HG03045 (cell line): ENCODE measurements around the gene PCDH15.

Experiments
- ATAC-seq: cut with Tn5 transposase; IDR thresholded peaks from one replicate; pipeline ENCODE4 v1.9.1; 2021; ENCODE audit warnings: mild to moderate bottlenecking, moderate library complexity; ENCODE audit not compliant: unreplicated experiment

Gene PCDH15

DNA sequence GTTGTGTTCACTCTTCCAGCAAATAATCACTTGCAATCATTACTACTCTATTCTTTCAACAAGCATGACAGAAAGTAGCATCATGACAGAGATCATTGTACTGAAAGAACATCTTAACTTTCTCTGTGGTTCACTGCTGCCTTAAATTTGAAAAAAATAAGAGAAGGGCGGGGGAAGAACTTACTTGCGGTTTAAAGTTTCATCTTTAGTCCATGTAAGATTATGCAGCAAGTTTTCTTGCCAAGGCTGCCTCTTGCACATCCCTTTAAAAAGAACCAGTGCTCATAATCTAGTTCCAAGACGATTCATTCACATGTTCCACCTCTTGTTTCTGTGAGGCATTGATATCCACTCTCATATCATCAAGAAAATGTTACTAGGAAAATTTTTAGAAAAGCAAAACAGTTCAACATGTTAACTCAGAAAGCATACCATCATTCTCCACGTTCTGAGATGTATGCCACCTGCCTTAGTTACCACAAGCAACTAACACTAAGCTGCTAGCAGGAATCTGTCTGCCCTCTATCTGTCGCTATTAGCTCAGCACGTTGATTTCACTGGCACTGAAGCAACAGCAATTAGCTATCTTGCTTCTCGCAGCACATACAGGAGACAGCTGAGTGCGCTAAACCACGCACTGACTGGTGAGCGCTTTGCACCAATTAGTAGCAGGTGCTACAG lies at the start of gene PCDH15:
PCDH15 (minus strand) TSS at position 491 of the 681 bp plus-strand sequence. CDS start 136,969 bp downstream, outside the sequence.
- no peak for ATAC-seq

DNA sequence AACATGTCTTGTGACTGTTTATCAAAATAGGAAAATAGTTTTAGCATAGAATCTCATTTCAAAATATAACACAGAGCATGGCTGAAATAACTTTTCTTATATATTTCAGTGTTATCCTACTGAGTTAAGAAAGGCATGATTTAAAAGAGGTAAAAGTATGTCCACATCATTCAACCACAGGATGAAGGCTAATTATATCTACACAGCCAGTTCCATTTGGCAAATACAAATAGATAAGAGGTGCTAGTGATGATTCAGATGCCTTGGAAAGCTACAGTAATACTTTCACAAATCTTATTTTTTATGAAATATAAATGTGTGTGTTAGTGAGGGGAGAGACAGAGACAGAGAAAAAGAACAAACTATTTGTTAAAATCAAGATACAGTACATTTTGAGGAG lies 42.9 kb upstream of the PCDH15 start:
- no peak for ATAC-seq

DNA sequence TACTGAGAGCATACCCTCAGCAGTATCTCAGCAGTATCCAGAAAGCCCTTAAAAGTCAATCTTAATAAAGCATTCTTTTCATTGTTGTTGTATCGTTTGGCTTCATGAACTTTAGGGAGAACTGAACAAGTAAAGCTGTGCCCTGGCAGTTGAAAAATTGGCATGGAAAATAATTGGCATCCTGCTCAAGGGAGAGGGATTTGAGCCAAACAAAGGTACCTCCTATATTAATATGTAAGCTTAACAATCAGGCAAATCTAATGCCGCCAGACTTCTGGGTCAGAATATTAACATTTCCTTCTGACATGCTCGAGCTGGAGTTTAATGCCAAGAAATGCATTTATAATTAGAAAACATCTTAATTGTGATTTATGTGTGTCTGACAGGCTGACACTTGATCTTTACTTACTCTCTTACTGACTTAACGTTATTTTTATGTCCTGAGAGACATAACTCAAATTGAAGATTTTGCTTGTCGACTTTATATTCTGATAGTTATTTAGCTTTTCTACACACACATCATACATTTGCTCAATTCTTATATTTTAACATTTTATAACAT lies 42.1 kb upstream of the PCDH15 start:
- no peak for ATAC-seq

DNA sequence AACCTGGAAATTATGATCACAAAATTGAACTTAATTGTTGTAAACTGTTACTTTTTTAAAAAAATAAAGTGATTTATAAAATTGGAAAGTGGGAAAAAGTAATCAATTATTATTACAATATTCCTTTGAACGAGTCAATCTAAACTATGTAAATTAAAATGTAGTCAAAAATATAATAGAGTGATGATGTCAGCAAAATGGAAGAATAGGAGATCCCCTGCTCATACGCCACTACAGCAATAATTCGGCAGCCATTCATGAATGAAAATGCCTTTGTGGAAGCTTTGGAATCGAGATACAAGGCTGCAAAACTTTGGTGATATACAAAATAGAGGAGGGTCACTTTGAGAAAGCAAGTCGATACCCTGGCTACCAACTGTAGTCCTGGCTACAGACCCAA lies 36.4 kb upstream of the PCDH15 start:
- ATAC-seq = no peak

DNA sequence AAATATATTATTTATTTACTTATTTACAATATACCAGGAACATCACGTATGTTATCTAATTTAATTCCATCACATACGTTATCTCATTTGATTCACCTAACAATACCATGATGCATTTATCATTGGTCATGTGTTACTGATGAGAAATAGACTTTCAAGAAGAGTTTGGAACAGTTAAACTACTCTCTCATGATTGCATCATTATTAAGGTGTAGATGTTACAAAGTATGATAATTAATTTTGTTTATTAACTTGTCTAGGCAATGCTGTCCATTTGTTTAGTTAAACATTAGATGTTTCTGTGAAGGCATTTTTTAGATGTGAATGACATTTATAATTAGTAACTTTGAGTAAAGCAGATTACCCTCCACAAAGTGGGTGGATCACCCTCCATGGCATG lies 32.0 kb upstream of the PCDH15 start:
- ATAC-seq = no peak

DNA sequence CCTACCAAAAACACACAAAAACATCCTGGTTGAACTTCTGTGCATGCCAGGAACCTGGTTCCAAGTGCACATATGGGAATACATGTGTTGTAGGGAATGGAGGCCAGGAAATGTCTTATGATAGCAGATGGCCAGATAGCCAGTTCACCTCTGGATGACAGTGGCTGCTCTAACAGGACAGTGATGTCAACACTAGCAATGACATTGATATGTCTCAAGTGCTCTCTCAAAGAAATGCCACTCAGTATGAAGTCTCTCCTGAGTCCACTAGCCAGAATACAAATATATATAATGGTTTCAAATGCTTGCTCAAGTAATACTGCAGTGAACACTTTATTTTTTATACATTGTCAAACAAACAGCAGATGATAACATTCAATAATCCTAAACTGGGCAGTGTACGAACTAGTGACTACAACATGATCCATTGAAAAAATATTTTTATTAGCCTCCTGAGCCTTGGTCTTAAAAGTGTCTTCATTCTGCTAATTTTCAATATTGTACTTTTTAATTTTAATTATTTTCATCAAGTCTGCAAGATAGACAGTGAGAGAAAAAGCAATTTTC lies 26.0 kb upstream of the PCDH15 start:
- no peak for ATAC-seq

DNA sequence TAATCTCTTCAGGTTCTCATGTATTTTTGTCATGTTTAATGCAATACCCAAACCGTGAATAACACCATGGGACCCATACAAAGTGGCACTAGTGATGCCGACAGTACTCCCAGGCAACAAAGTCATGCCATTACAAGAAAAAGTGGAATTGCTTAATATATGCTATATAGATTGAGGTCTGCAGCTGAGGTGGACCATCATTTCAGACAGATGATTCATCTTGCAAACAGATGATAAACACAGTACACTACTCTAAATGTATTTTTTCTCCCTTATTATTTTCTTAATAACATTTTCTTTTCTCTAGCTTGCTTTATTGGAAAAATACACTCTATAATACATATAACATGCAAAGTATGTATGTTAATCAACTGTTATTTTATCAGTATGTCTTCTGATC lies 14.6 kb upstream of the PCDH15 start:
- ATAC-seq = no peak

DNA sequence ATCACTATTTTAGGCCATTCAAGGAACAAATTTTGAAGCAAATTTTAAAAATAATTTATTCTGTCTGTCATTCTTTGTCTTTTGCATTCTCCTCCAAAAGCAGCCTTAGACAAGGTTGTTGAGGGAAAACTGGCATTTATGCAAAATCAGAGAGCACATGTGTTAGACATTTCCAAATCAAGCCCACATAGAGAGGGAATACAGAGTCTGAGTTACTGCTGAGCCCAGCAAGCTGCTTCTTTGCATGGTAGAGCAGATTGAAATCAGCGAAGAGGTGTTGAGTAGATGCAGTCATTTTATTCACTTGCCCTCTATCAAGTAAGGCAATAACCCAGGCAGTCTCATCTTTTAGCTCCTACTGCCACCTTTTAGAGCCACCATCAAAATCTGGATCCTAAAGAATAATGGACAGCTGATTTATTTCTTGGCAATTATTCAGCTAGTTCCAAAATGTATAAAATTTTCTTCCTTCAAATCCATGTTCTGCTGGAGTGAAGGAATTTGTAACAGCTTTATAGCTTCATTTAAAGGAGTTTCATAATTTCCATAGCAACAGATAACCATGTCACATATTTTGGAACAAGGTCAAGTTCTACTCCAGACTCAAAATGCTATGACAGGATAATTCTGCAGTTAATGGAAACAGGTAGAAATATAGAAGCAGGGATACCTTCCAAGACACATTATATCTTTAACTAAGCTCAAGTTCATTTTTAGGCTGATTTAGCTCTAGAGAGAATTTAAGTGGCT lies 7.3 kb upstream of the PCDH15 start:
- ATAC-seq = no peak

DNA sequence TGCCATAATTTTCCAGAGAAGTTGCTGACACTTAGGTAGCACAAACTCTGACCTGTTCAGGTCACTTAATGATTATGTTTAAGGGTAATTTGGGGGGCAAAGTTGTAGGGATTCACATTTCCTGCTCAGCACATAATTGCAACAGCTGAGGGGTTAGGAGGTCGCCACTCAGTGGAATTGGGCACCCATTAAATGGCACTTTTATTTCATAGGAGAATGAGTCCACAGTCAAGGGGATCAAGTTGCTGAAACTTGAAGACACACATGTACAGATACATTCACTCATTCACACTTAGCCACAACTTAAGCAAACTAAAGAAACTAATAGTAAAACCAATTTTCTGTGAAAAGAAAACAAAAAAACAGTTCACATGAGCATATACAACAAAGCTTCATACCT lies 1.5 kb downstream of the PCDH15 start:
- no peak for ATAC-seq

DNA sequence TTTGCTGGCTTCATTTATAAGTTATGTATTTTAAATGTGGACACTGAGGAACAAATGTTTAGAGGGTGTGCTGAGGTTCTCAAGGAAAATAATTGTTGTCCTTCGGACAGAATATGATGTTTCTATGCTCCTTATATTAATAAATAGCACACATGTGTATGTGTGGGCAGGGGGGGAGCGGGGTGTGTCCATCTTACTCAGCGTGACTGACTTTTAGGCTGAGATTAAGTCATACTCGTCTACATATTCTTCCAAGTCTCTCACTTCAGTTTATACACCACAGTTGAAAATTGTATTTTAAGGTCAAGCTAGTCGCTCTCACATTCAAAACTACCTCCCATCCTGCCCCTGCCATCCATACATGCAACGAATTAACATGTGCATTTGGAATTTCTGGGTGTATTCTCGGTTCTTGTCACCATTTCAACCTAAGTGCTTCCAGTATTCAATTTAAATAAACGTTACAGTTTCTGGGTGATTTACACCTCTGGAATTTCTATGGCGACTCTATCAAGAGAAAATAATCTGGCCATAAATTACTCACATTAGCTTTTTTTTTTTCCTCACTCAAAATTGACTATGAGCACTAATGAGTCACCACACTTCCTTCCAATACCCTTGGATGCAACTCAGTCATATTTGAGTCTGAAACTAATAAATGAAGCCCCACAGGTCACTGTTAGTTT lies 3.3 kb downstream of the PCDH15 start:
- ATAC-seq = no peak

DNA sequence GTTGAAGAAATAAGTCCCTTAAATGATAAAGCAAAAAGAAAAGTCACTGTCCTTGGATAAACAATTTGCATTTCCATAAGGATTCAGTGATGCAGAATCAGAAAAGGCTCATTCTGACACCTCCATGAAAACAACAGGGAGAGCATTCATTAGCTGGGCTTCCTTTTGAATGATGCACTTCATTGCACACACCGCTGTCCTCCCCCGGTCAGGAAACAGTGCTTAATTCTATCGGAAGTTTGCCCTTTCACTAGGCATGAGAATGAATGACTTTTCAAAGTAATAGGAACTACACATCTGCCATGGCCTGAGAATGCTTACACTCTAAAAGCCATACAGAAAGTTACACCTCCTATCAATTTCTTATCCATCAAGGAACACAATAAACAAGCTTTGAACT lies 4.2 kb downstream of the PCDH15 start:
- ATAC-seq = no peak

DNA sequence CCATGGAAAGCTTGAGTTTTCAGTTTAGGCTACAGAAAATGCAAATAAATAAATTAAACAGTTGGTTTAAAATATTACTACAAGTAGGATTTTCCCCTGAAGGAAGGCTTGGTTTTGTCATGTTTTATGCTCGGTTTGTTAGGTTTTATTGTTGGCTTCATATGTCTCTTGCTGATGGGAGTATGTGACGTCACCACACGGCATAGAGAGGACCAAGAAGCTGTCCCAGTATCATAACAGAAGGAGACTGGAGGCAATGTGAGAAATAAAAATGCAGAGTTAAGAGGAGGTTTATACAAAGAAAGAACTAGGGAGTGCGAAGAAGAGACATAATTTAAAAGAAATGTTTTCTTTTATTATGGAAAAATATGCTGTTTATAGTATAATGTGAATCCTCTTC lies 24.4 kb downstream of the PCDH15 start:
- no peak for ATAC-seq

DNA sequence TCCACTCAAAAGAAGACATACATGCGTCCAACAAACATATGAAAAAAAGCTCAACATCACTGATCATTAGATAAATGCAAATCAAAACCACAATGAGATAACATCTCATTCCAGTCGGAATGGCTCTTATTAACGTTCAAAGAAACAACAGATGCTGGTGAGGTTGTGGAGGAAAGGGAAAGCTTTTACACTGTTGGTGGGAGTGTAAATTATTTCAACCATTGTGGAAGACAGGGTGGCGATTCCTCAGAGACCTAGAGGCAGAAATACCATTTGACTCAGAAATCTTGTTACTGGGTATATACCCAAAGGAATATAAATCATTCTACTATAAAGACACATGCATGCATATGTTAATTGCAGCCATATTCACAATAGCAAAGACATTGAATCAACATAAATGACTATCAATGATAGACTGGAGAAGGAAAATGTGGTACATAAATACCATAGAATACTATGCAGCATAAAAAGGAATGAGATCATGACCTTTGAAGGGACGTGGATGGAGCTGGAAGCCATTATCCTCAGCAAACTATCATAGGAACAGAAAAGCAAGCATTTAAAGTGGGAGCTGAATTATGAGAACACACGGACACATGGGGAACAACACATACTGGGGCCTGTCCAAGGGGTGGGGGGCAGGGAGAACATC lies 28.4 kb downstream of the PCDH15 start:
- ATAC-seq = no peak

DNA sequence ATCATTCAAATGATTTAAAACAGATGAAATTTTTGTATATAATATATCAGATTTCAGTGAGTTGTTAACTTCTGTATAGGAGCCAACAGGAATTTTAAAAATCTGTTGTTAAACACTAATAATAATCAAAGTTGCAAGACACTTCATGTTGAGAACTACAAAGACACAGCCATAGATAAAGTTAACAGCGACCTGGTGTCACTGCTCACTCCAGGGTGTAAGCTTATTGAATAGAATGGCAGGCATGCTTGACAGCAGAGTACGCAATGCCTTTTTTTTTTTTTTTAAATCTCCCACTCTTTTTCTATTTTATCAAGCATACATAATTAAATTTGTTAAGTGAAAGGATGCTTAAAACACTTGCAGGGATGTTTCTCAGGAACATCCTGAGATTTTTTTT lies 32.0 kb downstream of the PCDH15 start:
- ATAC-seq = no peak

DNA sequence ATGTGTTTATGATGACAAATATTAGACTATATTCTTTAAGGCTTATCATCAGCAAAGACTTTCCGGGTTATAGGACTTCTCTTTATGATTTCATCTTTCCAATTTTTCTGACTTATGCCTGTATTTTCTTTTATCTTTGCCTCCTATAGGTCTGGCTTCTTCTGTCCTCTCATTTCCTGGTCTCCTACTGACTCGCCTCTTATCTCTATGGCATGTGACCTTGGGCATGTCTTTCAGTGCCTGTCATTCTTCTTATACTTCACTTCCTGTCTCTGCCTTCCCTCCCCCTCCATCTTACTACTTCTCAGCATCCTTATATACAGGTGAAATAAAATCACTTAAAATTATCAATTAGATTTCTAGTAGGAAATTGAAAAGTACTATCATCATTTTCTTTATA lies 42.2 kb downstream of the PCDH15 start:
- ATAC-seq = no peak

DNA sequence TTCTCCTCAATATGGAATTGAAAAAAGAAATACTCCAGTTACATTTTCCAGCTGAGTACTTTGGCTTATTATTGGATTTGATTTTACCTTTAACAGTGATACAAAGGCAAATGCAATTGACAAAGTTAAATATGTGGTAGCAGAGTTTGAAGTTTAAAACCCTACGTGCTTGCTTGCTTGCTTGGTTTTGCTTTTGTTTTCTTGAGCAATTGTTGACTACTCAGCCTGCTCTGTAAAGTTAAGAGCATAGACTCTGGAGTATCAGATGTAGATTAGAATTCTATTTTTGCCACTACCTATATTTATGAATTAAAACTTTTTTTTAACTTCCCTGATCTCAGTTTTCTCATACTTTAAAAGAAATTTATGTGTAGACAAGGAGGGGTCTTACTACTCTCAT lies 51.4 kb downstream of the PCDH15 start:
- ATAC-seq = no peak

DNA sequence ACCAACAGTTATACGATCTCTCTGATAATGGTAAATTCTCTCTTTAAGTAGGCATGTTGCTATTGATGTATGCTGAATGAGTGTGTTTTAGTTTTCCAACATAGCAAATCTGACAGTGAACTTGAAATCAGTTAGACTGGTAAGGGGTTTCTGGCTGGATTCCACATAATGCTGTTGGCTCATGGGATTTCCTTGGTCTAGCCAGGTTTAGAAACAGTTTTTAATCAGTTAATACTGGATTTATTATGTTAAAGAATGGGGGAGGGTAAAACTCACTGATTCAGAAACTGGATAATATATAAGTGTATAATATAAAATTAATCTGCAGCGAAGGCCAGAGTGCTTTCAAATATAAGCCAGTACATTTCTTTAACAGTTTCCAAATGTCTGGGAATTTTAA lies 55.6 kb downstream of the PCDH15 start:
- ATAC-seq = no peak

DNA sequence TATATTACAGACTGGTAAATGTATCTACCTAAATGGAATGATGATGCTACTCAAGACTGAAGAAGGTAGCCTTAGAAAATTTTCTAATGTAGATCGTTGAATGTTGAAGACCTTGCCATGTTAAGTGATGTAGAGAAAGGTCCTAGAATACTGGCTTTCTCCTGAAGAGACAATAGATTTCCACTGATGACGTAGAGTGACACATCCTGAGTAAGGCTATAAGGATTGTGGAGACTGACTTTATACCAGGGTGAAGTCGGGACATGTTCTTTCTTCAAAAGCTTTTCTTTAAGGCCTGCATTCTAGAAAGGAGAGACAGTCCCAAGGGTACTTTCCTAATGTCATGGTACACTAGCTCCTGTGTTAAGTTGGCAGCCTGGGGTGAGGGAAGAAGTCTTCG lies 58.6 kb downstream of the PCDH15 start:
- no peak for ATAC-seq

DNA sequence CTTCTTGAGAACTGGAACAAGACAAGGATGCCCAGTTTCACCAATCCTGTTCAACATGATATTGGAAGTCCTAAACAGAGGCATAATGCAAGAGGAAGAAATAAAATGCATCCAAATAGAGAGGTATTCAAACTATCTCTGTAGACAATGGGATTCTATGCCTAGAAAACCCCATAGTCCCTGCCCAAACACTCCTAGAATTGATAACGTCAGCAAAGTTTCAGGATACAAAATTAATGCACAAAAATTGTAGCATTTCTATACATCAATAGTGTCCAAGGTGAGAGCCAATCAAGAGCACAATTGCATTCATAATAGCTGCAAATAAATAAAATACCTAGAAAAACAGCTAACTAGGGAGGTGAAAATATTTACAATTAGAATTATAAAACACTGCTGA lies 72.5 kb downstream of the PCDH15 start:
- ATAC-seq = no peak

DNA sequence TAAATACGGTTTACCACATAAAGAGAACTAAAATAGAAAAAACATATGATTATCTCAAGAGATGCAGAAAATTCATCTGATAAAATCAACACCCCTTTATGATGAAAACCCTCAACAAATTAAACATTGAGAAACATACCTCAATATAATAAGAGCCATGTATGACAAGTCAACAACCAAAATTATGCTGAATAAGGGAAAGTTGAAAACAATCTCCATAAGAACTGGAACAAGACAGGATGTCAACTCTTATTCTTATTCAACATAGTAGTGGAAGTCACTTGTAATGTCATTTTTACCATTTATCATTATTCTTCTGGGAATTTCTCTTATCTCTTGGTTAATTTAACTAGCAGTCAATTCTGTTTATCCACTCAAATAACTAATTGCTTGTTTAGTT lies 79.0 kb downstream of the PCDH15 start:
- ATAC-seq = no peak

DNA sequence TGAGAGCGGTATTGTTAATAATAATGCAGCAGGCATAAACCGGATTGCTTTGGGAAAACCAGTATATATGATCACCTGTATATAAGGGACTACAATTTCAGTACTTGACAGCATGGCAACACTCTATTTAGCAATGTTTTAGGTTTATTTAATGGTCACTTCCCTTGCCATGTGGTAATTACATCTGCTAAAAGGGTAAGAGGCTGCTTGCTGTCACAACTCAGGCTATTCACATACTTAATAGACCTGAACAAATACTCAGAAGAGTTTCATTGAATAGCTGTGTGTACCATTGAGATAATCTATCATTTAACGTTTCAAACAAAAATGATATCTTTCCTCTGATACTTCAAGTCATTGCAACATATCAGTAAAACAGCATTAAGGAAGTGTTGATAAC lies 90.1 kb downstream of the PCDH15 start:
- no peak for ATAC-seq
